Ishikawa (cell line): ENCODE data around the gene SLC8A1.

Source experiments
- CEBPB ChIP-seq: IDR thresholded peaks from 2 replicates; pipeline ENCODE4 v1.6.1; 2012
- CREB1 ChIP-seq: IDR thresholded peaks from 2 replicates; pipeline ENCODE4 v1.6.1; 2012; ENCODE audit warnings: low read depth
- EGR1 ChIP-seq: IDR thresholded peaks from 2 replicates; pipeline ENCODE4 v1.6.1; 2012
- EP300 ChIP-seq: IDR thresholded peaks from 2 replicates; pipeline ENCODE4 v1.6.1; 2012; ENCODE audit warnings: borderline replicate concordance
- NFIC ChIP-seq: IDR thresholded peaks from 2 replicates; pipeline ENCODE4 v1.6.1; 2012
- RAD21 ChIP-seq: IDR thresholded peaks from 2 replicates; pipeline ENCODE4 v1.6.1; 2012; ENCODE audit warnings: low read depth
- REST ChIP-seq: IDR thresholded peaks from 2 replicates; pipeline ENCODE4 v1.6.1; 2012; ENCODE audit warnings: low read depth, mild to moderate bottlenecking
- TAF1 ChIP-seq: IDR thresholded peaks from 2 replicates; pipeline ENCODE4 v1.6.1; 2012; ENCODE audit warnings: low read depth, mild to moderate bottlenecking
- TCF12 ChIP-seq: IDR thresholded peaks from 2 replicates; pipeline ENCODE4 v1.6.1; 2012; ENCODE audit warnings: low read depth

- no peak for TF ChIP-seq EP300
- no peak for TF ChIP-seq REST
- no peak for TF ChIP-seq CREB1
- no peak for TF ChIP-seq TAF1
- no peak for TF ChIP-seq EGR1
- TF ChIP-seq TCF12: no peak
- no peak for TF ChIP-seq CEBPB
- TF ChIP-seq NFIC: no peak
- no peak for TF ChIP-seq RAD21
Observed at GRCh38 chr2:40400336-40400953, 51.4 kb downstream of the SLC8A1 start.
